Measurements from ENCODE around the gene DTL.
A peak's percentile ranks its signal among the peaks of the same experiment; 100 is the strongest.

DNA sequence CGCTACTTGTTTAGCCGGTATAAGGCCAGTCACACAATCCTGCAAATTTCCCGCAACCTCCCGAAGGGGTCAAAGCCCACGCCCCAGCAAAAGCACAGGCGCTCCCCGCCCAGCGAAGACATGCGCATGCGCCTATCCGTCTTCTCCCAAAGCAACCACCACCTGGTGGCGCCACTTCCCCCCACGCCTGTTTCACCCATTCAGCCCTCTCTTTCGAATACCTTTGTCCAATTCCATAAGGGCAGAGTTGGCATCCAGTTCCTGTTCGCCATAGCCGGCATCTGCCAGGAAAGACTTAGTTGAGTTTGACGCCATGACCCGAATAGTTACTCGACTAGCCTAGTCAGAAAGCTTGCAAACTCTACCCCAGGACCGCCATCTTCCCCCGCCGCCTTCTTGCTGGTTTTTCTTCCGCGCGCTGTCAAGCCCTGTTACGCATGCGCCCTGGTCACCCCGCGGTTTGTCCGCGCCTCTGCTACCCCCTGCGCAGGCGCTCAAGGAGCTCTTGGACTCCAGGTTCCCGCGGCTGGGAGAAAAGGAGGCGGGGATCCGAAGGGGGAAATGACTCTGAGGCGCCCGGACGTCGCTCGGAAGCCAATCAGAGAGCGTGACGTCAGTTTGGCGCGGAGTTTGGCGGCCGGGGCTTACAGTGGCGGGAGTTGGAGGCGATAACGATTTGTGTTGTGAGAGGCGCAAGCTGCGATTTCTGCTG is at the start of gene DTL, which contains the start of gene INTS7:
- TF ChIP-seq, protein P1, sequence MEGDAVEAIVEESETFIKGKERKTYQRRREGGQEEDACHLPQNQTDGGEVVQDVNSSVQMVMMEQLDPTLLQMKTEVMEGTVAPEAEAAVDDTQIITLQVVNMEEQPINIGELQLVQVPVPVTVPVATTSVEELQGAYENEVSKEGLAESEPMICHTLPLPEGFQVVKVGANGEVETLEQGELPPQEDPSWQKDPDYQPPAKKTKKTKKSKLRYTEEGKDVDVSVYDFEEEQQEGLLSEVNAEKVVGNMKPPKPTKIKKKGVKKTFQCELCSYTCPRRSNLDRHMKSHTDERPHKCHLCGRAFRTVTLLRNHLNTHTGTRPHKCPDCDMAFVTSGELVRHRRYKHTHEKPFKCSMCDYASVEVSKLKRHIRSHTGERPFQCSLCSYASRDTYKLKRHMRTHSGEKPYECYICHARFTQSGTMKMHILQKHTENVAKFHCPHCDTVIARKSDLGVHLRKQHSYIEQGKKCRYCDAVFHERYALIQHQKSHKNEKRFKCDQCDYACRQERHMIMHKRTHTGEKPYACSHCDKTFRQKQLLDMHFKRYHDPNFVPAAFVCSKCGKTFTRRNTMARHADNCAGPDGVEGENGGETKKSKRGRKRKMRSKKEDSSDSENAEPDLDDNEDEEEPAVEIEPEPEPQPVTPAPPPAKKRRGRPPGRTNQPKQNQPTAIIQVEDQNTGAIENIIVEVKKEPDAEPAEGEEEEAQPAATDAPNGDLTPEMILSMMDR (IDR thresholded peaks at IDR 0.05): peak; percentile 92
- peak; percentile 66; the same call in 1 of the 2 replicates for TF ChIP-seq TAF1 (IDR thresholded peaks at IDR 0.05; ENCODE audit: borderline replicate concordance, low read depth, low read length)
- TF ChIP-seq, protein P2, sequence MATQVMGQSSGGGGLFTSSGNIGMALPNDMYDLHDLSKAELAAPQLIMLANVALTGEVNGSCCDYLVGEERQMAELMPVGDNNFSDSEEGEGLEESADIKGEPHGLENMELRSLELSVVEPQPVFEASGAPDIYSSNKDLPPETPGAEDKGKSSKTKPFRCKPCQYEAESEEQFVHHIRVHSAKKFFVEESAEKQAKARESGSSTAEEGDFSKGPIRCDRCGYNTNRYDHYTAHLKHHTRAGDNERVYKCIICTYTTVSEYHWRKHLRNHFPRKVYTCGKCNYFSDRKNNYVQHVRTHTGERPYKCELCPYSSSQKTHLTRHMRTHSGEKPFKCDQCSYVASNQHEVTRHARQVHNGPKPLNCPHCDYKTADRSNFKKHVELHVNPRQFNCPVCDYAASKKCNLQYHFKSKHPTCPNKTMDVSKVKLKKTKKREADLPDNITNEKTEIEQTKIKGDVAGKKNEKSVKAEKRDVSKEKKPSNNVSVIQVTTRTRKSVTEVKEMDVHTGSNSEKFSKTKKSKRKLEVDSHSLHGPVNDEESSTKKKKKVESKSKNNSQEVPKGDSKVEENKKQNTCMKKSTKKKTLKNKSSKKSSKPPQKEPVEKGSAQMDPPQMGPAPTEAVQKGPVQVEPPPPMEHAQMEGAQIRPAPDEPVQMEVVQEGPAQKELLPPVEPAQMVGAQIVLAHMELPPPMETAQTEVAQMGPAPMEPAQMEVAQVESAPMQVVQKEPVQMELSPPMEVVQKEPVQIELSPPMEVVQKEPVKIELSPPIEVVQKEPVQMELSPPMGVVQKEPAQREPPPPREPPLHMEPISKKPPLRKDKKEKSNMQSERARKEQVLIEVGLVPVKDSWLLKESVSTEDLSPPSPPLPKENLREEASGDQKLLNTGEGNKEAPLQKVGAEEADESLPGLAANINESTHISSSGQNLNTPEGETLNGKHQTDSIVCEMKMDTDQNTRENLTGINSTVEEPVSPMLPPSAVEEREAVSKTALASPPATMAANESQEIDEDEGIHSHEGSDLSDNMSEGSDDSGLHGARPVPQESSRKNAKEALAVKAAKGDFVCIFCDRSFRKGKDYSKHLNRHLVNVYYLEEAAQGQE (IDR thresholded peaks at IDR 0.05; ENCODE audit: low read depth, low read length): no peak
- no peak for TF ChIP-seq TEAD4 (IDR thresholded peaks at IDR 0.05; ENCODE audit: borderline replicate concordance, insufficient read depth)

All from SK-N-SH (cell line).